OCI-LY3 (cell line): ENCODE measurements around the gene RAB26.
"Not testable (repeated sequence)": the region's sequence is repeated elsewhere in the genome, so short reads cannot be mapped to it uniquely, and the experiment has no call there.

Experiments used
- H2AFZ ChIP-seq: fragments of 200-600, 300-600 bp; shearing (Covaris generic); 2 replicates; pipeline ENCODE4 v1.6.0; 2014; ENCODE audit warnings: antibody characterized with exemption, low read depth, low read length
- H3K27ac ChIP-seq: fragments of 200-600, 300-600 bp; sonication (generic); 2 replicates; pipeline ENCODE4 v1.5.1; 2014; ENCODE audit warnings: mild to moderate bottlenecking, low read length, moderate library complexity, mixed read lengths
- H3K27me3 ChIP-seq: fragments of 200-600, 300-600 bp; sonication (generic); 2 replicates; pipeline ENCODE4 v1.6.1; 2014; ENCODE audit warnings: low read depth, low read length, mixed read lengths
- H3K36me3 ChIP-seq: fragments of 200-600, 300-600 bp; sonication (generic); replicated peaks from 2 replicates; pipeline ENCODE3; 2014; ENCODE audit warnings: low read depth, low read length, mixed read lengths
- H3K4me1 ChIP-seq: fragments of 300-600, 200-600 bp; sonication (generic); 2 replicates; pipeline ENCODE4 v1.6.1; 2014; ENCODE audit warnings: low read length, mixed read lengths
- H3K4me2 ChIP-seq: fragments of 200-600, 300-600 bp; sonication (generic); 2 replicates; pipeline ENCODE4 v1.6.1; 2014; ENCODE audit warnings: low read length, mixed read lengths
- H3K4me3 ChIP-seq: fragments of 300-600, 200-600 bp; sonication (generic); 2 replicates; pipeline ENCODE4 v1.5.1; 2014; ENCODE audit warnings: antibody characterized with exemption, mild to moderate bottlenecking, low read length, moderate library complexity
- H3K79me2 ChIP-seq: fragments of 300-600, 200-600 bp; shearing (Covaris generic); 2 replicates; pipeline ENCODE4 v1.6.1; 2014; ENCODE audit warnings: mild to moderate bottlenecking, low read length, mixed read lengths
- H3K9ac ChIP-seq: fragments of 300-600, 200-600 bp; shearing (Covaris generic); 2 replicates; pipeline ENCODE4 v1.6.0; 2014; ENCODE audit warnings: mild to moderate bottlenecking, low read length, moderate library complexity
- H3K9me3 ChIP-seq: fragments of 200-600, 300-600 bp; shearing (Covaris generic); 2 replicates; pipeline ENCODE4 v1.6.1; 2014; ENCODE audit warnings: low read length, mixed read lengths; ENCODE audit not compliant: insufficient read depth
- H4K20me1 ChIP-seq: fragments of 200-600, 300-600 bp; sonication (generic); 2 replicates; pipeline ENCODE4 v1.6.1; 2016; ENCODE audit warnings: low read length, mixed read lengths; ENCODE audit not compliant: insufficient read depth
- CTCF ChIP-seq: fragments of 200-600, 300-600 bp; sonication (generic); IDR thresholded peaks from 2 replicates; pipeline ENCODE4 v1.5.1; 2014; ENCODE audit warnings: antibody characterized with exemption, low read length, low read depth
- EZH2phosphoT487 ChIP-seq: fragments of 200-600 bp; shearing (Covaris generic); IDR thresholded peaks from 2 replicates; pipeline ENCODE4 v1.6.1; 2018; ENCODE audit warnings: antibody characterized with exemption, mixed run types, low read depth

The RAB26 gene

GRCh38 chr16:2147981-2148671 lies at the start of gene RAB26:
TSS of gene RAB26 (plus strand) at chr16:2148625. CDS start at chr16:2148784, 159 bp downstream.
- H3K4me2 ChIP-seq = peak within 1 kb of the TSS; percentile 99
- H3K4me3 ChIP-seq = peak within 1 kb of the TSS; percentile 88
- H3K4me1 ChIP-seq = peaks cover 47% of the 10 kb centered on the region
- H3K79me2 ChIP-seq = peaks cover 19% of the 10 kb centered on the region
- H3K27me3 ChIP-seq = peaks cover 4% of the 10 kb centered on the region; the same call in 1 of the 2 replicates
- no peak for TF ChIP-seq CTCF
- TF ChIP-seq EZH2phosphoT487 = no peak
- H3K27ac ChIP-seq = no peak within 1 kb of the TSS
- H2AFZ ChIP-seq = peak within 1 kb of the TSS; percentile 91
- H3K36me3 ChIP-seq = peaks cover 17% of the 10 kb centered on the region
- H3K9ac ChIP-seq = peak within 1 kb of the TSS; percentile 61
- peaks cover 28% of the 10 kb centered on the region for H4K20me1 ChIP-seq
- H3K9me3 ChIP-seq = no peaks in the 10 kb centered on the region

- not testable (repeated sequence) for H3K9ac ChIP-seq, H2AFZ ChIP-seq, H3K4me1 ChIP-seq, H3K4me2 ChIP-seq, H3K79me2 ChIP-seq, H4K20me1 ChIP-seq, H3K27me3 ChIP-seq, H3K9me3 ChIP-seq, H3K4me3 ChIP-seq, H3K36me3 ChIP-seq, H3K27ac ChIP-seq
Measured at GRCh38 chr16:2101581-2101980, 46.8 kb upstream of the RAB26 start.

GRCh38 chr16:2102471-2102870 lies 46.0 kb upstream of the RAB26 start:
- H3K4me3 ChIP-seq = no peak overlapping the region
- H3K9ac ChIP-seq = no peak overlapping the region
- no peaks in the 10 kb centered on the region for H3K27me3 ChIP-seq
- H3K4me2 ChIP-seq = no peak overlapping the region
- no peak overlapping the region for H2AFZ ChIP-seq
- H3K36me3 ChIP-seq = no peaks in the 10 kb centered on the region
- H3K27ac ChIP-seq = no peak overlapping the region
- H3K4me1 ChIP-seq = no peaks in the 10 kb centered on the region
- no peaks in the 10 kb centered on the region for H3K79me2 ChIP-seq
- no peak for TF ChIP-seq EZH2phosphoT487
- TF ChIP-seq CTCF = no peak
- no peaks in the 10 kb centered on the region for H3K9me3 ChIP-seq
- H4K20me1 ChIP-seq = no peaks in the 10 kb centered on the region

GRCh38 chr16:2104464-2104863 lies 44.0 kb upstream of the RAB26 start:
- not testable (repeated sequence) for H3K4me1 ChIP-seq, H3K9ac ChIP-seq, H3K36me3 ChIP-seq, H3K9me3 ChIP-seq, H3K4me3 ChIP-seq, H3K4me2 ChIP-seq, H2AFZ ChIP-seq, H3K79me2 ChIP-seq, H4K20me1 ChIP-seq, H3K27ac ChIP-seq, H3K27me3 ChIP-seq

- not testable (repeated sequence) for H2AFZ ChIP-seq, H3K79me2 ChIP-seq, H3K9ac ChIP-seq, H3K4me1 ChIP-seq, H3K4me2 ChIP-seq, H3K4me3 ChIP-seq, H3K9me3 ChIP-seq, H3K36me3 ChIP-seq, H3K27me3 ChIP-seq, H3K27ac ChIP-seq, H4K20me1 ChIP-seq
Measured at GRCh38 chr16:2105291-2105690, 43.1 kb upstream of the RAB26 start.

- not testable (repeated sequence) for H3K4me2 ChIP-seq, H3K4me1 ChIP-seq, H3K79me2 ChIP-seq, H3K9me3 ChIP-seq, H4K20me1 ChIP-seq, H3K27me3 ChIP-seq, H3K9ac ChIP-seq, H2AFZ ChIP-seq, H3K4me3 ChIP-seq, H3K27ac ChIP-seq, H3K36me3 ChIP-seq
Measured at GRCh38 chr16:2105769-2106168, 42.7 kb upstream of the RAB26 start.

GRCh38 chr16:2106211-2106610 lies 42.2 kb upstream of the RAB26 start:
- H3K27me3 ChIP-seq, H3K79me2 ChIP-seq, H3K9me3 ChIP-seq, H3K9ac ChIP-seq, H3K27ac ChIP-seq, H2AFZ ChIP-seq, H3K4me3 ChIP-seq, H3K36me3 ChIP-seq, H4K20me1 ChIP-seq, H3K4me2 ChIP-seq, H3K4me1 ChIP-seq: not testable (repeated sequence)

- not testable (repeated sequence) for H3K9ac ChIP-seq, H3K36me3 ChIP-seq, H3K4me2 ChIP-seq, H3K9me3 ChIP-seq, H2AFZ ChIP-seq, H3K27me3 ChIP-seq, H4K20me1 ChIP-seq, H3K4me3 ChIP-seq, H3K79me2 ChIP-seq, H3K27ac ChIP-seq, H3K4me1 ChIP-seq
Measured at GRCh38 chr16:2107121-2107790, 41.2 kb upstream of the RAB26 start.
